HTR-8/SVneo (cell line): ENCODE measurements around the gene SON.
"Not testable (repeated sequence)": the region's sequence is repeated elsewhere in the genome, so short reads cannot be mapped to it uniquely, and the experiment has no call there.

Experiments
- DNase-seq: peaks from one replicate; pipeline ENCODE4 v3.0.0; 2011; ENCODE audit warnings: low spot score, mixed read lengths; ENCODE audit not compliant: insufficient read length
- FAIRE-seq: peaks from 2 replicates; lab custom pipeline; 2011; peaks lifted over from hg19 to GRCh38; lab: Jason Lieb, UNC

Gene SON

GRCh38 chr21:33542640-33543504 is at the start of gene SON:
Gene SON (plus strand): TSS chr21:33543038. CDS start chr21:33543093, 55 bp downstream.
- FAIRE-seq (peak; percentile 95), DNase-seq (peak; percentile 98)

- FAIRE-seq = no peak
- no peak for DNase-seq
These were observed 49.1 kb upstream of the SON start for GRCh38 chr21:33493756-33494155.

- DNase-seq (no peak), FAIRE-seq (no peak)
These were observed 47.1 kb upstream of the SON start for GRCh38 chr21:33495743-33496142.

- FAIRE-seq (no peak), DNase-seq (no peak)
These were observed 46.5 kb upstream of the SON start for GRCh38 chr21:33496345-33496744.

- no peak for FAIRE-seq
These were observed 37.0 kb upstream of the SON start for GRCh38 chr21:33505833-33506232.

GRCh38 chr21:33507003-33507402 is 35.8 kb upstream of the SON start:
- not testable (repeated sequence) for DNase-seq, FAIRE-seq

More at GRCh38 chr21:33505833-33506232, 37.0 kb upstream of the SON start:
- DNase-seq = no peak

GRCh38 chr21:33510826-33511225 is 32.0 kb upstream of the SON start:
- DNase-seq = no peak
- FAIRE-seq = no peak

- FAIRE-seq (no peak), DNase-seq (no peak)
These were observed 31.2 kb upstream of the SON start for GRCh38 chr21:33511639-33512038.

- DNase-seq = no peak
- FAIRE-seq = no peak
These were observed 30.4 kb upstream of the SON start for GRCh38 chr21:33512481-33512880.

- no peak for DNase-seq
- no peak for FAIRE-seq
These were observed 28.6 kb upstream of the SON start for GRCh38 chr21:33514229-33514628.

- no peak for FAIRE-seq
- no peak for DNase-seq
These were observed 23.9 kb upstream of the SON start for GRCh38 chr21:33518899-33519298.

GRCh38 chr21:33522297-33522952 is 20.4 kb upstream of the SON start:
- DNase-seq (no peak), FAIRE-seq (no peak)

GRCh38 chr21:33522953-33523349 is 19.9 kb upstream of the SON start:
- DNase-seq = no peak
- FAIRE-seq = no peak

- FAIRE-seq (no peak), DNase-seq (no peak)
These were observed 11.8 kb upstream of the SON start for GRCh38 chr21:33531007-33531406.

GRCh38 chr21:33537212-33537611 is 5.6 kb upstream of the SON start:
- FAIRE-seq (no peak), DNase-seq (no peak)

GRCh38 chr21:33539616-33540015 is 3.2 kb upstream of the SON start:
- no peak for FAIRE-seq
- no peak for DNase-seq

- FAIRE-seq (no peak), DNase-seq (no peak)
These were observed 2.1 kb upstream of the SON start for GRCh38 chr21:33540711-33541104.

- no peak for FAIRE-seq
- no peak for DNase-seq
These were observed 1.6 kb upstream of the SON start for GRCh38 chr21:33541105-33541711.

- DNase-seq (peak; percentile 78), FAIRE-seq (peak; percentile 65)
These were observed 840 bp upstream of the SON start, which contains the start of gene GART for GRCh38 chr21:33541756-33542639. Gene GART (minus strand): TSS chr21:33542117. CDS start chr21:33539315, 2,802 bp downstream.

GRCh38 chr21:33543505-33544129 is 779 bp downstream of the SON start:
- DNase-seq = no peak
- no peak for FAIRE-seq
